ENCODE data around the gene MACROD2. TPM values are rescaled to one million over a fixed set of nuclear protein-coding genes. Genes with fewer than 3 reads are reported as not detected.

The MACROD2 gene
- total RNA-seq, 4 donors from 2014 or later: 1.8 to 4.8 (median 2.9) TPM

DNA sequence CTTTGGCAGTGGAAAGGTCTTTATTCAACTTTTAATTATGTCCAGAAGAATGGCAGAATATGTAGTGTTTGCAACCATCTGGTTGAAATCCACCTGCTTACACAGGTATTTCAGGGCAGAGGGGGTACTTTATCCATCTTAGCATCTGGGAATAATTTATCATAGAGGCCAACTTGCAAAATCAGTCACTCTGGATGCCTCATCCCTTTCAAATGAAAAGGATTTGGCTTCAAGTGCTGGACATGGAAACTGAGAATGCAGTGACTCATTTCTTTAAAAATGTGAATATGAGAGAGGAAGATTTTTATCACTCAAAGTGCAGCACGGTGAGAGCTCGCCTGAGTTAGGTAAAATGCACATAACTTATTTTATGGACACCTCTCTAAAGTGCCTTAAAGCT is 1819.6 kb downstream of the MACROD2 start:
- intact Hi-C loops (cut with DNase I): no loop called here
- Histone ChIP-seq H3K27me3 (no peaks in the 10 kb centered on the region), H3K4me1 (no peaks in the 10 kb centered on the region), H3K36me3 (no peaks in the 10 kb centered on the region), H3K4me3 (no peak overlapping the region), H3K27ac (no peak overlapping the region), H3K9me3 (no peaks in the 10 kb centered on the region)
- no peak for DNase-seq
- 11 to 35% methylated on average over 2 of the region's 2 CpGs for WGBS, 2 donors
- no peak for TF ChIP-seq POLR2A (IDR thresholded peaks at IDR 0.05)
- TF ChIP-seq, protein P1, sequence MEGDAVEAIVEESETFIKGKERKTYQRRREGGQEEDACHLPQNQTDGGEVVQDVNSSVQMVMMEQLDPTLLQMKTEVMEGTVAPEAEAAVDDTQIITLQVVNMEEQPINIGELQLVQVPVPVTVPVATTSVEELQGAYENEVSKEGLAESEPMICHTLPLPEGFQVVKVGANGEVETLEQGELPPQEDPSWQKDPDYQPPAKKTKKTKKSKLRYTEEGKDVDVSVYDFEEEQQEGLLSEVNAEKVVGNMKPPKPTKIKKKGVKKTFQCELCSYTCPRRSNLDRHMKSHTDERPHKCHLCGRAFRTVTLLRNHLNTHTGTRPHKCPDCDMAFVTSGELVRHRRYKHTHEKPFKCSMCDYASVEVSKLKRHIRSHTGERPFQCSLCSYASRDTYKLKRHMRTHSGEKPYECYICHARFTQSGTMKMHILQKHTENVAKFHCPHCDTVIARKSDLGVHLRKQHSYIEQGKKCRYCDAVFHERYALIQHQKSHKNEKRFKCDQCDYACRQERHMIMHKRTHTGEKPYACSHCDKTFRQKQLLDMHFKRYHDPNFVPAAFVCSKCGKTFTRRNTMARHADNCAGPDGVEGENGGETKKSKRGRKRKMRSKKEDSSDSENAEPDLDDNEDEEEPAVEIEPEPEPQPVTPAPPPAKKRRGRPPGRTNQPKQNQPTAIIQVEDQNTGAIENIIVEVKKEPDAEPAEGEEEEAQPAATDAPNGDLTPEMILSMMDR (IDR thresholded peaks at IDR 0.05): no peak

DNA sequence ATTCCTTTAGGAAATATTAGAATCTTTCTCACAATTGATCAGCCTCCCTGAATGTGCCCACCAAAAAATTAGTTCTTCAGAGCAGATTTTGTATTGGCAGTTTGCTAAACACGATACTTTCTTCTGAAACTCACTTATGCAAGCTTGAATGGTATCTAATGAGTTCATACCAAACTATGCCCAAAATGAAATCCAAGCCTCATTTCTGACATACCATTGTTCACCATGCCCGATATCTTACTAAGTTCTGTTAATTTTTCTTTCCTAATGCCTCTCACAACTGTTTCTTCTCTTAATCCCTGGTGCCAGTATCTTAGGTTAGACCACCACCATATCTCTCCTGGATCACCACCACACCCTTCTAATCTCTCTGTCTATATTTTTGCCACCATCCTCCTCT is 1822.0 kb downstream of the MACROD2 start:
- TF ChIP-seq POLR2A (IDR thresholded peaks at IDR 0.05): no peak
- TF ChIP-seq, protein P1 (IDR thresholded peaks at IDR 0.05): no peak

DNA sequence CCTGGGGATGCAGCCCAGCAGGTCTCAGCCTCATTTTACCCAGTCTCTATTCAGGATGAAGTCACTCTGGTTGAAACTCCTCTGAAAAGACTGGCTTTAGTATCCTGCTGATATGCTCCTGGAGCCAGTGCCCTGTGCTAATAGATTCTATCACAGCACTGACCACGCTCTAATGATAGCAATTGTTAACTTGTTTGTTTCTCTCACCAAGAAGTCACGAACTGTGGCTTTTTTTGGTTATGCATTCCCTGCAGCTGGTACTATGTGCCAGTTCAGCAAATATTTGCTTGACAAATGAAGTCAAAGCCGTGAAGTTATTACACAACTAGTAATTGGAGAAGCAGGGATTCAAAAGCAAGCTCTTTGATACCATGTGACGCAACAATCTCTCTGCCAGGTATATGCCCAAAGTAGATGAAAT is 1823.3 kb downstream of the MACROD2 start:
- 53 to 64% methylated on average over 4 of the region's 4 CpGs for WGBS, 2 donors
- TF ChIP-seq, protein P1 (IDR thresholded peaks at IDR 0.05): no peak
- no peak for TF ChIP-seq POLR2A (IDR thresholded peaks at IDR 0.05)
- Histone ChIP-seq H3K4me3 (no peak overlapping the region), H3K9me3 (no peaks in the 10 kb centered on the region), H3K36me3 (no peaks in the 10 kb centered on the region), H3K27me3 (no peaks in the 10 kb centered on the region), H3K27ac (no peak overlapping the region), H3K4me1 (no peaks in the 10 kb centered on the region)
- DNase-seq: no peak
- intact Hi-C loops (cut with DNase I): no loop called here

More for the DNA sequence above, 1822.0 kb downstream of the MACROD2 start:
- Histone ChIP-seq H3K4me1 (no peaks in the 10 kb centered on the region), H3K36me3 (no peaks in the 10 kb centered on the region), H3K27ac (no peak overlapping the region), H3K27me3 (no peaks in the 10 kb centered on the region), H3K4me3 (no peak overlapping the region), H3K9me3 (no peaks in the 10 kb centered on the region)
- no peak for DNase-seq
- WGBS, 2 donors: 81 to 90% methylated on average over 2 of the region's 2 CpGs
- intact Hi-C loops (cut with DNase I): no loop called here

DNA sequence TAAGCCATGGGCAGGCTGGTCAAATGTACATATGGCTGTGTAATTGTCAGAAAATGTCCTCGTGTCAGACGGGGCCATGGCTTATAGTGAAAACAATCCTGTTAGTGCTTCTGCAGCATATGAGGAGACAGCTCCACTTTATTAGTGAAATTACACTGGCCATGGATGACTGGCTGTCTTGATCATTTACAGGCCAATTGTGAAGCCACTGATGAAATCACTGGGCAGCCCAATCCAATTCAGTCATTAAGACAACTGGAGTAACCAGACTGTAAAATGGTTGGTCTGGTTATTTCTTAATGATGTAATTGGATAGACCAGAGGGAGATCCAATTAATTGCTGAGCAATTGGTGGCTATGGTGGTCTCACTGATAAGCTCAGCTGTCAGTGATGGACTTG is 1828.4 kb downstream of the MACROD2 start:
- no peak for DNase-seq
- Histone ChIP-seq H3K9me3 (no peaks in the 10 kb centered on the region), H3K36me3 (no peaks in the 10 kb centered on the region), H3K4me3 (no peak overlapping the region), H3K27ac (no peak overlapping the region), H3K4me1 (no peaks in the 10 kb centered on the region), H3K27me3 (no peaks in the 10 kb centered on the region)
- WGBS, 2 donors: 71 to 80% methylated on average over 2 of the region's 2 CpGs
- intact Hi-C loops (cut with DNase I): no loop called here
- TF ChIP-seq, protein P1 (IDR thresholded peaks at IDR 0.05): no peak
- TF ChIP-seq POLR2A (IDR thresholded peaks at IDR 0.05): no peak

DNA sequence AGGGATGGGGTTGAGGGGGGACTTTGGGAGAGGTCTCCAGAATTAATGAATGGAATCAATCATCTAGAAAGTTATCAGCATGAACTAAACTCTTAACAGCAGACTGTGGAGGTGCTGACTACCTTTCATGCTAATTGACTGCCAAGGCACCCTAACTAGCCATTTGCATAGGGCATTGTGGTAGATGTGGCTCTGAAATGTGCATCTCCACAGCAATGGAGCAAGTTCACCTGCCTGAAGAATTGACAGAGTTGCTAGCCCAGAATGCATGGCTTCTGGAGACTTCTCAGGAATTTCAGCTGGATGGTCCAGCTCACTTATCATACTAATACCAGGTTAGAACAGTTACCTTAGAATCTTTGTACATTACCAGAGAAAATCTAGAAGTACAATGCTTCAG is 1832.3 kb downstream of the MACROD2 start:
- DNase-seq: no peak

More for the DNA sequence above, 1832.3 kb downstream of the MACROD2 start:
- no peak overlapping the region for H3K4me3 ChIP-seq
- H3K27me3 ChIP-seq: no peaks in the 10 kb centered on the region
- H3K4me1 ChIP-seq: no peaks in the 10 kb centered on the region
- no peaks in the 10 kb centered on the region for H3K36me3 ChIP-seq
- H3K27ac ChIP-seq: no peak overlapping the region
- no peaks in the 10 kb centered on the region for H3K9me3 ChIP-seq
- TF ChIP-seq, protein P1 (IDR thresholded peaks at IDR 0.05): no peak
- no peak for TF ChIP-seq POLR2A (IDR thresholded peaks at IDR 0.05)
- intact Hi-C loops (cut with DNase I): no loop called here
